SK-N-SH (cell line): ENCODE data around the gene FAM107B.

Source experiments
- CTCF ChIP-seq: fragments of 200-600 bp; sonication (generic); IDR thresholded peaks from 2 replicates; pipeline ENCODE4 v1.6.1; 2017; ENCODE audit warnings: antibody characterized with exemption, mild to moderate bottlenecking, moderate library complexity
- EP300 ChIP-seq, 2 experiments: IDR thresholded peaks; 2 replicates each; pipeline versions ENCODE4 v1.4.0 to v1.6.1; 2012; ENCODE audit warnings: borderline replicate concordance in 1 of 2, low read depth in 1 of 2, low read length in 1 of 2
- FOXM1 ChIP-seq: IDR thresholded peaks from 2 replicates; pipeline ENCODE4 v1.4.0; 2012; ENCODE audit warnings: low read depth, mild to moderate bottlenecking
- MAX ChIP-seq: IDR thresholded peaks from 2 replicates; pipeline ENCODE4 v1.4.0; 2012; ENCODE audit warnings: low read depth
- NFIC ChIP-seq: IDR thresholded peaks from 2 replicates; pipeline ENCODE4 v1.4.0; 2012; ENCODE audit warnings: borderline replicate concordance
- SIN3A ChIP-seq: IDR thresholded peaks from 2 replicates; pipeline ENCODE4 v1.6.1; 2012; ENCODE audit warnings: low read depth, mild to moderate bottlenecking, low read length, moderate library complexity, borderline replicate concordance
- TAF1 ChIP-seq: IDR thresholded peaks from 2 replicates; pipeline ENCODE4 v1.6.1; 2012; ENCODE audit warnings: low read depth, mild to moderate bottlenecking, low read length, moderate library complexity, borderline replicate concordance
- TCF12 ChIP-seq: IDR thresholded peaks from 2 replicates; pipeline ENCODE4 v1.4.0; 2012
- USF2 ChIP-seq: fragments of 150-350 bp; IDR thresholded peaks from 2 replicates; pipeline ENCODE4 v1.6.1; 2017; ENCODE audit warnings: antibody characterized with exemption, low read length, low read depth, borderline replicate concordance
- YY1 ChIP-seq: IDR thresholded peaks from 2 replicates; pipeline ENCODE4 v1.4.0; 2012; ENCODE audit warnings: low read depth, mild to moderate bottlenecking

GRCh38 chr10:14540611-14541010, 234.1 kb downstream of the FAM107B start:
- TF ChIP-seq USF2 (no peak), EP300 (IDR thresholded peaks at IDR 0.05; ENCODE audit: borderline replicate concordance in 1 of 2, low read depth in 1 of 2, low read length in 1 of 2) (no peak), CTCF (no peak), TAF1 (no peak), FOXM1 (no peak), MAX (no peak), TCF12 (no peak), NFIC (no peak), SIN3A (no peak), YY1 (no peak)
